Gastroesophageal sphincter (tissue), 3 donors: ENCODE results near the gene CARHSP1.

Source experiments
- POLR2A ChIP-seq, 2 donors: fragments of 450-650 bp; IDR thresholded peaks; one replicate each; pipeline ENCODE4 v1.6.1; 2017; ENCODE audit warnings: antibody characterized with exemption in 2 of 2, mild to moderate bottlenecking in 2 of 2, moderate library complexity in 1 of 2
- POLR2AphosphoS5 ChIP-seq: sonication (generic); formaldehyde crosslinking; IDR thresholded peaks from one replicate; pipeline ENCODE4 v1.6.1; 2017; ENCODE audit warnings: antibody characterized with exemption
- TF ChIP-seq, protein P1 (sequence below), 4 experiments: fragments of 200-600 bp in 2 of 4; fragments of 450-650 bp in 2 of 4; sonication (generic) in 1 of 4; IDR thresholded peaks; one replicate each; pipeline ENCODE4 v1.5.1; 2017 to 2019; ENCODE audit warnings: antibody characterized with exemption in 4 of 4, mild to moderate bottlenecking in 2 of 4, moderate library complexity in 2 of 4

DNA sequence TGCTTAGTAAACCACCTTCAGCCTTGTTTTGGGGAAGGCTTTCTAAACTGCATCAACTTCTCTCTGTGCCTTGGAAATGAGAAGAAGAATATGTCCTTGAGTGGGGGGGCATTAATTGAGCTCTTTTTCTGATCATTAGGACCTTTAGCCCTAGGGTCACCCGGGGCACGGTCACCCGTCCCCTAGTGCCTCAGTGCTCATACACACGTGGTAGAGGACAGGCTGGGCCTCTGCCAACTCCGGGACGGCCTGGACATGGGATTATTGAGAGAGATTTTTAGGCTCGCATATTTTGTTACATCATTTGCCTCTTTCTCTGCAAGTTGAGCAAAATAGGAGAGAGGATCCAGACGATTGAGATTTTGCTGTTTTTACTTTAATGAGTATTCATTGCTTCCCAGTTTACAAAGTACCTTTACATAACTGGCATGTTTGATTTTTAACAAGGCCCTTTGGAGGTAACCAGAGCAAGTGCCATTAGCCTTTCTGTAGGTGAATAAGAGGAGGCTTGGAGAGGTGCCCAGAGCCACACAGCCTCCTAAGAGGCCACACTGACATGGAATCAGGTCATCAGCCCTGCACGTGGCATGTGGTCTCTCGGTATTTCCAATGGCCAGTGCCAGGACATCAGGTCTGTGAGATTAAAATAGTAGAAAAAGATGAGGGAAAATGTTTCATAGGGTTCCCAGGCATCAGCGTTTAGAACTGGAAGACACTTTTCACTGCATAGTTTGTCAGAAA is 60.0 kb downstream of the CARHSP1 start:
- TF ChIP-seq, protein P1, sequence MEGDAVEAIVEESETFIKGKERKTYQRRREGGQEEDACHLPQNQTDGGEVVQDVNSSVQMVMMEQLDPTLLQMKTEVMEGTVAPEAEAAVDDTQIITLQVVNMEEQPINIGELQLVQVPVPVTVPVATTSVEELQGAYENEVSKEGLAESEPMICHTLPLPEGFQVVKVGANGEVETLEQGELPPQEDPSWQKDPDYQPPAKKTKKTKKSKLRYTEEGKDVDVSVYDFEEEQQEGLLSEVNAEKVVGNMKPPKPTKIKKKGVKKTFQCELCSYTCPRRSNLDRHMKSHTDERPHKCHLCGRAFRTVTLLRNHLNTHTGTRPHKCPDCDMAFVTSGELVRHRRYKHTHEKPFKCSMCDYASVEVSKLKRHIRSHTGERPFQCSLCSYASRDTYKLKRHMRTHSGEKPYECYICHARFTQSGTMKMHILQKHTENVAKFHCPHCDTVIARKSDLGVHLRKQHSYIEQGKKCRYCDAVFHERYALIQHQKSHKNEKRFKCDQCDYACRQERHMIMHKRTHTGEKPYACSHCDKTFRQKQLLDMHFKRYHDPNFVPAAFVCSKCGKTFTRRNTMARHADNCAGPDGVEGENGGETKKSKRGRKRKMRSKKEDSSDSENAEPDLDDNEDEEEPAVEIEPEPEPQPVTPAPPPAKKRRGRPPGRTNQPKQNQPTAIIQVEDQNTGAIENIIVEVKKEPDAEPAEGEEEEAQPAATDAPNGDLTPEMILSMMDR (IDR thresholded peaks at IDR 0.05), result no peak
- TF ChIP-seq POLR2AphosphoS5, result no peak
- TF ChIP-seq POLR2A (IDR thresholded peaks at IDR 0.05), result no peak
